ENCODE results near the gene TBCCD1. TPM values are rescaled to one million over a fixed set of nuclear protein-coding genes. Genes with fewer than 3 reads are reported as not detected.
"Not testable (repeated sequence)": the region's sequence is repeated elsewhere in the genome, so short reads cannot be mapped to it uniquely, and the experiment has no call there.

Gene TBCCD1
- total RNA-seq, 3 donors from 2014 or later, result 11.0 to 13.4 (median 12.6) TPM

- ATAC-seq (peak; percentile 72), DNase-seq (no peak)
- Histone ChIP-seq H3K4me3 (no peak overlapping the region), H3K9me3 (no peaks in the 10 kb centered on the region), H3K36me3 (ENCODE audit: low read depth) (no peaks in the 10 kb centered on the region), H3K4me1 (ENCODE audit: low read depth) (no peaks in the 10 kb centered on the region)
- intact Hi-C loops (cut with DNase I, micrococcal nuclease), result no loop called here
- TF ChIP-seq, protein P1, sequence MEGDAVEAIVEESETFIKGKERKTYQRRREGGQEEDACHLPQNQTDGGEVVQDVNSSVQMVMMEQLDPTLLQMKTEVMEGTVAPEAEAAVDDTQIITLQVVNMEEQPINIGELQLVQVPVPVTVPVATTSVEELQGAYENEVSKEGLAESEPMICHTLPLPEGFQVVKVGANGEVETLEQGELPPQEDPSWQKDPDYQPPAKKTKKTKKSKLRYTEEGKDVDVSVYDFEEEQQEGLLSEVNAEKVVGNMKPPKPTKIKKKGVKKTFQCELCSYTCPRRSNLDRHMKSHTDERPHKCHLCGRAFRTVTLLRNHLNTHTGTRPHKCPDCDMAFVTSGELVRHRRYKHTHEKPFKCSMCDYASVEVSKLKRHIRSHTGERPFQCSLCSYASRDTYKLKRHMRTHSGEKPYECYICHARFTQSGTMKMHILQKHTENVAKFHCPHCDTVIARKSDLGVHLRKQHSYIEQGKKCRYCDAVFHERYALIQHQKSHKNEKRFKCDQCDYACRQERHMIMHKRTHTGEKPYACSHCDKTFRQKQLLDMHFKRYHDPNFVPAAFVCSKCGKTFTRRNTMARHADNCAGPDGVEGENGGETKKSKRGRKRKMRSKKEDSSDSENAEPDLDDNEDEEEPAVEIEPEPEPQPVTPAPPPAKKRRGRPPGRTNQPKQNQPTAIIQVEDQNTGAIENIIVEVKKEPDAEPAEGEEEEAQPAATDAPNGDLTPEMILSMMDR (IDR thresholded peaks at IDR 0.05), result no peak
Observed at GRCh38 chr3:186588632-186589031, 21.5 kb upstream of the TBCCD1 start.

DNA sequence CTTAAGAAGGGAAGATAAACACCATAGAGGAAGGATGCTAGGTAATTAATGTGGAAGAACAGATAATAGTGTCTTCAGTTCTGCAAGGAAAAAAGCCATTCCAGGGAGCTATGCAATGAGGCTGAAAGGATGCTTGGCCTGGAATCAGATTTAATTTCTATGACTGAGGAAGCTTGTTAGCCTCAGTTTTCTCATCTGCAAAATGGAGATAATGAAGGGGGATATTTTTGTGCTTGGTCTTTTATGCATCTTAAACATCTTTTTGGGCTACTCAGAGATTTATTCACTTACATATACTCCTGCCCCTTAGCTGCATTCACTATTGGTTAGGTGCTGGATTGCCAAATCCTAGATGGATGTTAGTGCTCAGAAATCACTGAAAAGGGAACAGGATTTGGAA is 20.0 kb upstream of the TBCCD1 start:
- Histone ChIP-seq H3K4me1 (ENCODE audit: low read depth) (no peaks in the 10 kb centered on the region), H3K4me3 (no peak overlapping the region), H3K36me3 (ENCODE audit: low read depth) (no peaks in the 10 kb centered on the region), H3K9me3 (no peaks in the 10 kb centered on the region)
- DNase-seq (no peak), ATAC-seq (no peak)
- intact Hi-C loops (cut with DNase I, micrococcal nuclease), result no loop called here
- TF ChIP-seq, protein P1 (IDR thresholded peaks at IDR 0.05), result no peak

DNA sequence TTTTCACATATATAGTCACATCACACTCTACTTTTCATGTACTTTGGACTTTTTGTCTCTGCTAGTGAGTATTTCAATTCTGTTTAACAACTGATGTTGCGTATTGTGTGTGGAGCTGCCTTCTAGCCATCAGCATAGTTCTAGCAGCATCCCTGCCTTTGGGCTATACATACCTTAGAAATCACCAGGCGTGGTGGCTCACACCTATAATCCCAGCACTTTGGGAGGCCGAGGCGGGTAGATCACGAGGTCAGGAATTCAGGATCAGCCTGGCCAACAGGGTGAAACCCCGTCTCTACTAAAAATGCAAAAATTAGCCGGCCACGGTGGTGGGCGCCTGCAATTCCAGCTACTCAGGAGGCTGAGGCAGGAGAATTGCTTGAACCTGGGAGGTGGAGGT is 19.1 kb upstream of the TBCCD1 start:
- intact Hi-C loops (cut with DNase I, micrococcal nuclease); H3K4me1 ChIP-seq (ENCODE audit: low read depth); ATAC-seq; H3K36me3 ChIP-seq (ENCODE audit: low read depth); H3K4me3 ChIP-seq; H3K9me3 ChIP-seq; DNase-seq: not testable (repeated sequence)

DNA sequence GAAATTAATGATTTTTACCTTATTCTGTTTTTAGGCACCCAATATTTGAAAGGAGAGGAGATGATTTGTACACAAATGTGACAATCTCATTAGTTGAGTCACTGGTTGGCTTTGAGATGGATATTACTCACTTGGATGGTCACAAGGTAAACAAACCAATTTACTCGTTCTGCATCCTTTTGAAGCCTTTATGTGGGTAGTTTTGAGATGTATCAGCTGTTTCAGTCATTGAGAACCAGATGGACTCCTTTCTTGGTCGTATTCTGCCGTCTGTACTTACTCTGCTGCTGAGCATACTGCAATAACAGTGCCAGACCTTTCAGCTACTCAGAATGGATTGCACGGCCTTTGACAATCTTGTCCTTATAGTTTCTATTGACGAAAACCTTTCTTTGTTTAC is 16.7 kb upstream of the TBCCD1 start:
- DNase-seq (no peak), ATAC-seq (no peak)
- intact Hi-C loops (cut with DNase I, micrococcal nuclease), result no loop called here
- Histone ChIP-seq H3K9me3 (no peaks in the 10 kb centered on the region), H3K4me3 (no peak overlapping the region), H3K36me3 (ENCODE audit: low read depth) (no peaks in the 10 kb centered on the region), H3K4me1 (ENCODE audit: low read depth) (no peaks in the 10 kb centered on the region)
- TF ChIP-seq, protein P1 (IDR thresholded peaks at IDR 0.05), result no peak

DNA sequence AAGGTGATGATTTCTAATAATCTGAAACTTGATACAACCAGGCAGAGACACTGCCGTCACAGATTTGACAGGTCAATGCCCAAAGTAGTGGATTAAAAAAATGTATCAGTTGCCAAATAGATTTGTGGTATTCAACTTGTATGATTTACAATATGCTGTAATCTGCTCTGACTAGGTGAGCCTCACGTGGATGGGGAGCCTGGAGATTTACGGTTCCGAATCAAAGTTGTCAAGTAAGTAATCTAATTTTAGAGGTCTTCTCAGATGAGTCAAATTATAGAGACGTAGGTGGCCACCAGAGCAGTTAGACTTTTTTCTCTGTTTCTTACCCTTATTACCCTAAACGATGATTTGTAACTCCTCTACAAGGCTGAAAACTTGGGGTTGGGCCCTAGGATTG is 15.4 kb upstream of the TBCCD1 start:
- no peaks in the 10 kb centered on the region for H3K4me1 ChIP-seq (ENCODE audit: low read depth)
- DNase-seq (no peak), ATAC-seq (no peak)
- intact Hi-C loops (cut with DNase I, micrococcal nuclease), result no loop called here
- no peaks in the 10 kb centered on the region for H3K9me3 ChIP-seq
- no peak overlapping the region for H3K4me3 ChIP-seq
- TF ChIP-seq, protein P1 (IDR thresholded peaks at IDR 0.05), result no peak
- H3K36me3 ChIP-seq (ENCODE audit: low read depth), result no peaks in the 10 kb centered on the region

DNA sequence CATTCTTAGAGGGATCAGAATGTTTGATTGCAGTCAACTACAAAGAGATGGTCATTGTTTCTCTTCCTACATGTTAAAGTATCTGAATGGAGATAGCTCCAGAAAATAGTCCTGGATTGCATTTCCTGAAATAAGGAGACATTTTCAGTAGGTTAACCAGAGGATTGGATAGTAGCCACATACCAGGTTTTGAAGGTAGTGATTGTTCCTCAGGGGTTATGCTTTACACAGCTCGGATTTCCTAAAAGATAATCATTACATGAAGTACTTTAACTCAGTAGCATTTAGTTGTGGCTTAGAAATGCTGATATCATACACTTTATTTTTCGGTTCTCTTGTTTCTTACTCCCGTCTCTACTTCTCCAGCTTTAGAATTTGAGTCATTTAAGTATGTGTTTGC is 13.6 kb upstream of the TBCCD1 start:
- Histone ChIP-seq H3K4me1 (ENCODE audit: low read depth) (no peaks in the 10 kb centered on the region), H3K9me3 (no peaks in the 10 kb centered on the region), H3K4me3 (no peak overlapping the region), H3K36me3 (ENCODE audit: low read depth) (no peaks in the 10 kb centered on the region)
- intact Hi-C loops (cut with DNase I, micrococcal nuclease), result no loop called here
- ATAC-seq, result no peak
- TF ChIP-seq, protein P1 (IDR thresholded peaks at IDR 0.05), result no peak
- DNase-seq, result no peak

All from mucosa of descending colon (tissue), 3 donors.